Cerebellar nuclear complex (tissue), 1 donor: Measurements from ENCODE around the gene TIGAR.

Experiments used
- DNase-seq, 2 experiments: peaks; one replicate each; lab custom pipeline; 2025; lab: John Stamatoyannopoulos, UW

The TIGAR gene

GRCh38 chr12:4378772-4379171 is 57.8 kb downstream of the TIGAR start:
- no peak for DNase-seq

- DNase-seq: no peak
These were observed 58.4 kb downstream of the TIGAR start, which contains the start of gene FGF23 for GRCh38 chr12:4379405-4379804. Gene FGF23 (minus strand): TSS chr12:4379712. CDS start chr12:4379582, 130 bp downstream.

- DNase-seq: no peak
These were observed 59.3 kb downstream of the TIGAR start for GRCh38 chr12:4380332-4380731.

- no peak for DNase-seq
These were observed 62.4 kb downstream of the TIGAR start for GRCh38 chr12:4383304-4383865.

GRCh38 chr12:4386801-4387200 is 65.8 kb downstream of the TIGAR start:
- no peak for DNase-seq

GRCh38 chr12:4387607-4388006 is 66.6 kb downstream of the TIGAR start:
- no peak for DNase-seq

GRCh38 chr12:4388032-4388431 is 67.0 kb downstream of the TIGAR start:
- DNase-seq: no peak

- DNase-seq: no peak
These were observed 67.6 kb downstream of the TIGAR start for GRCh38 chr12:4388662-4389061.

GRCh38 chr12:4392223-4392742 is 71.3 kb downstream of the TIGAR start:
- DNase-seq: no peak

GRCh38 chr12:4393211-4393610 is 72.2 kb downstream of the TIGAR start:
- DNase-seq: no peak

- DNase-seq: no peak
These were observed 74.8 kb downstream of the TIGAR start for GRCh38 chr12:4395818-4396217.

- no peak for DNase-seq
These were observed 80.1 kb downstream of the TIGAR start for GRCh38 chr12:4401117-4401516.

- DNase-seq: no peak
These were observed 82.0 kb downstream of the TIGAR start for GRCh38 chr12:4402996-4403395.
